ENCODE data around the gene POMGNT2.

Gene POMGNT2

GRCh38 chr3:43105596-43106292 lies at the start of gene POMGNT2:
Gene POMGNT2, minus strand, starts transcription at chr3:43106079. Its CDS starts 24,648 bp downstream, at chr3:43081431.
- peak within 1 kb of the TSS; percentile 72 for H3K27ac ChIP-seq

GRCh38 chr3:43154980-43155379 lies 49.1 kb upstream of the POMGNT2 start:
- TF ChIP-seq ZFX (IDR thresholded peaks at IDR 0.05) (no peak), CTCF (conservative IDR thresholded peaks at IDR 0.05) (no peak)

More at GRCh38 chr3:43105596-43106292, at the start of gene POMGNT2:
- TF ChIP-seq CTCF (conservative IDR thresholded peaks at IDR 0.05), result no peak; the same call in 1 of the 2 replicates
- peak; percentile 74 for TF ChIP-seq ZFX (IDR thresholded peaks at IDR 0.05)

GRCh38 chr3:43153216-43154083 lies 47.6 kb upstream of the POMGNT2 start:
- H3K27ac ChIP-seq, result no peak overlapping the region
- TF ChIP-seq CTCF (conservative IDR thresholded peaks at IDR 0.05) (no peak), ZFX (IDR thresholded peaks at IDR 0.05) (no peak)

More at GRCh38 chr3:43154980-43155379, 49.1 kb upstream of the POMGNT2 start:
- H3K27ac ChIP-seq, result no peak overlapping the region

GRCh38 chr3:43152649-43153048 lies 46.8 kb upstream of the POMGNT2 start:
- no peak overlapping the region for H3K27ac ChIP-seq
- TF ChIP-seq CTCF (conservative IDR thresholded peaks at IDR 0.05), result no peak
- no peak for TF ChIP-seq ZFX (IDR thresholded peaks at IDR 0.05)

GRCh38 chr3:43148033-43148432 lies 42.2 kb upstream of the POMGNT2 start:
- TF ChIP-seq CTCF (conservative IDR thresholded peaks at IDR 0.05) (no peak), ZFX (IDR thresholded peaks at IDR 0.05) (no peak)
- H3K27ac ChIP-seq, result no peak overlapping the region

- no peak for TF ChIP-seq CTCF (conservative IDR thresholded peaks at IDR 0.05)
- no peak for TF ChIP-seq ZFX (IDR thresholded peaks at IDR 0.05)
- H3K27ac ChIP-seq, result no peak overlapping the region
These were observed 40.7 kb upstream of the POMGNT2 start for GRCh38 chr3:43146599-43146998.
